GM12878 (cell line): ENCODE data around the gene CAMK2B. TPM values are rescaled to one million over a fixed set of nuclear protein-coding genes. Genes with fewer than 3 reads are reported as not detected.

Experiments used
- ATAC-seq: fragments of 200-7000 bp; cut with Tn5 transposase; 3 replicates; pipeline ENCODE4 v1.9.1; 2020; ENCODE audit warnings: mild to moderate bottlenecking, moderate library complexity
- BruUV-seq: library from RNA; stranded (reverse); fragments of 400-500 nt; replicated peaks from 2 replicates; lab custom pipeline; 2021; lab: Mats Ljungman, UMichigan
- CTCF ChIA-PET: fragments of 300-600 bp; sonication (Branson Sonifier 250); formaldehyde crosslinking; extraction: SDS; loops from one replicate; lab custom pipeline; 2021; ENCODE audit warnings: inconsistent platforms; lab: Yijun Ruan, JAX
- POLR2A ChIA-PET: fragments of 350-600 bp; formaldehyde crosslinking; extraction: SDS; loops from one replicate; lab custom pipeline; 2021; ENCODE audit warnings: inconsistent platforms; lab: Charles Lee
- RAD21 ChIA-PET: fragments of 300-600 bp; sonication (Branson Sonifier 250); formaldehyde crosslinking; loops from one replicate; lab custom pipeline; 2023; ENCODE audit warnings: antibody characterized with exemption; ENCODE audit not compliant: unreplicated experiment; lab: Charles Lee
- SMC1A ChIA-PET: fragments of 300-600 bp; sonication (Branson Sonifier 250); formaldehyde crosslinking; loops from one replicate; lab custom pipeline; 2023; ENCODE audit not compliant: unreplicated experiment, uncharacterized antibody; lab: Charles Lee
- DNase-seq: peaks from one replicate; pipeline ENCODE4 v3.0.0-alpha.2; 2011; ENCODE audit warnings: low read depth, low spot score
- FAIRE-seq: peaks from 3 replicates; lab custom pipeline; 2011; peaks lifted over from hg19 to GRCh38; lab: Jason Lieb, UNC
- H2AFZ ChIP-seq: 2 replicates; pipeline ENCODE4 v1.6.0; 2011; ENCODE audit warnings: low read depth, low read length, control low read depth; ENCODE audit not compliant: control insufficient read depth
- H3K27ac ChIP-seq: 2 replicates; pipeline ENCODE4 v1.5.1; 2011; ENCODE audit warnings: control low read depth; ENCODE audit not compliant: control insufficient read depth, insufficient read depth
- H3K27me3 ChIP-seq, 2 experiments: replicated peaks in 1 of 2; 2 replicates each; pipeline versions ENCODE4 v1.6.0 to v1.6.1; 2011; ENCODE audit warnings: low read length in 1 of 2; ENCODE audit not compliant: control insufficient read depth in 2 of 2, insufficient read depth in 2 of 2
- H3K36me3 ChIP-seq, 2 experiments: 2 replicates each; pipeline ENCODE4 v1.5.1; 2011; ENCODE audit warnings: low read length in 1 of 2; ENCODE audit not compliant: control insufficient read depth in 2 of 2, insufficient read depth in 2 of 2
- H3K4me1 ChIP-seq: 2 replicates; pipeline ENCODE4 v1.6.1; 2011; ENCODE audit warnings: mild to moderate bottlenecking, low read length, moderate library complexity, mixed read lengths; ENCODE audit not compliant: control insufficient read depth, insufficient read depth
- H3K4me2 ChIP-seq: 2 replicates; pipeline ENCODE4 v1.6.0; 2011; ENCODE audit warnings: control low read depth; ENCODE audit not compliant: control insufficient read depth, insufficient read depth
- H3K4me3 ChIP-seq: fragments of 200-600 bp; sonication (generic); 2 replicates; pipeline ENCODE4 v1.5.1; 2016
- H3K79me2 ChIP-seq: 2 replicates; pipeline ENCODE4 v1.6.0; 2011; ENCODE audit warnings: low read length; ENCODE audit not compliant: control insufficient read depth, insufficient read depth
- H3K9ac ChIP-seq: 2 replicates; pipeline ENCODE4 v1.8.0; 2011; ENCODE audit warnings: low read length, control low read depth, mixed read lengths; ENCODE audit not compliant: control insufficient read depth, insufficient read depth
- H3K9me3 ChIP-seq: replicated peaks from 3 replicates; pipeline ENCODE4 v1.5.1; 2011; ENCODE audit warnings: mild to moderate bottlenecking, low read length; ENCODE audit not compliant: control insufficient read depth, insufficient read depth
- H4K20me1 ChIP-seq: 2 replicates; pipeline ENCODE4 v1.6.0; 2011; ENCODE audit not compliant: control insufficient read depth, insufficient read depth
- ELK1 ChIP-seq: IDR thresholded peaks from 2 replicates; pipeline ENCODE4 v1.6.1; 2012; ENCODE audit warnings: low read depth, low read length, improper control_type of control experiment
- FOXM1 ChIP-seq: IDR thresholded peaks from 2 replicates; pipeline ENCODE4 v1.6.1; 2012; ENCODE audit warnings: low read depth, mild to moderate bottlenecking, inconsistent platforms, low read length, moderate library complexity
- RAD51 ChIP-seq: fragments of 450-650 bp; IDR thresholded peaks from 2 replicates; pipeline ENCODE4 v1.6.1; 2016; ENCODE audit warnings: moderate library complexity, mild to moderate bottlenecking, inconsistent platforms
- RB1 ChIP-seq: fragments of 450-650 bp; formaldehyde crosslinking; IDR thresholded peaks from 2 replicates; pipeline ENCODE4 v1.6.1; 2017; ENCODE audit warnings: mild to moderate bottlenecking, borderline replicate concordance
- RUNX3 ChIP-seq: IDR thresholded peaks from 2 replicates; pipeline ENCODE4 v1.6.1; 2012; ENCODE audit warnings: low read length, inconsistent platforms
- SIX5 ChIP-seq: IDR thresholded peaks from 2 replicates; pipeline ENCODE4 v1.6.1; 2011; ENCODE audit warnings: mild to moderate bottlenecking, low read depth, low read length, moderate library complexity; ENCODE audit not compliant: severe bottlenecking
- YY1 ChIP-seq: IDR thresholded peaks from 2 replicates; pipeline ENCODE4 v1.6.1; 2011; ENCODE audit warnings: low read depth, mild to moderate bottlenecking, low read length
- WGBS: methylation state at CpG from one replicate; pipeline ENCODE4 v1.1.6; 2016; ENCODE audit warnings: low lambda C conversion rate; ENCODE audit not compliant: insufficient replicate concordance, insufficient coverage; ENCODE audit errors: missing lambda C conversion rate; 5-methylcytosine and 5-hydroxymethylcytosine counted together
- in situ Hi-C: fragments of 300-500 bp; cut with MboI; formaldehyde crosslinking; loops from 9 replicates; pipeline ENCODE4 v1.14.3; 2018; ENCODE audit warnings: mixed read lengths
- intact Hi-C: fragments of 100-400 bp; cut with micrococcal nuclease; formaldehyde crosslinking; loops from one replicate; pipeline ENCODE4 v1.14.2; 2022; ENCODE audit not compliant: unreplicated experiment
- polyA plus RNA-seq, 11 experiments: library from polyadenylated mRNA; depleted of rRNA in 4 of 11; unstranded in 6 of 11; stranded (reverse) in 5 of 11; fragments of >200 nt; fragmentation: Nextera tagmentation in 4 of 11; fragmentation: Illumina TruSeq in 1 of 11; extraction: Ambion mirVana in 4 of 11; extraction: Trizol in 1 of 11; gene quantifications; 1 replicate in 1 of 11; 2 replicates in 10 of 11; pipeline versions ENCODE4 v1.2.1 to v1.2.3, GENCODE V29; 2011 to 2016; ENCODE audit warnings: inconsistent platforms in 2 of 11, missing spikeins in 2 of 11, low read depth in 1 of 11
- total RNA-seq, 4 experiments: library from RNA; depleted of rRNA in 3 of 4; stranded (reverse); fragments of >200 nt in 3 of 4; fragmentation: Illumina TruSeq in 1 of 4; extraction: Trizol in 1 of 4; gene quantifications; 2 replicates each; pipeline versions ENCODE4 v1.2.1 to v1.2.3, GENCODE V29; 2013 to 2021

Gene CAMK2B
- total and polyA plus RNA-seq, 10 of the 15 experiments (the other 5 are each of a cell fraction or from before 2014, with no cell fraction given): 0.06 to 0.23 (median 0.11) TPM; not detected in 5

- Histone ChIP-seq H3K27me3 (no peaks in the 10 kb centered on the region), H3K4me1 (no peaks in the 10 kb centered on the region), H3K9me3 (no peaks in the 10 kb centered on the region), H4K20me1 (no peaks in the 10 kb centered on the region), H3K36me3 (no peaks in the 10 kb centered on the region), H3K4me2 (no peak overlapping the region), H3K9ac (no peak overlapping the region), H2AFZ (no peak overlapping the region), H3K79me2 (no peaks in the 10 kb centered on the region), H3K4me3 (no peak overlapping the region), H3K27ac (no peak overlapping the region)
- in situ Hi-C loops: no loop called here
- ATAC-seq (no peak), DNase-seq (no peak), FAIRE-seq (no peak)
- CTCF ChIA-PET: interaction anchor here (3.5 kb wide), 1 partner anchor 174 kb away, joined by 25 read pairs; no protein-coding TSS in a partner anchor
- WGBS: 24% methylated on average over 3 of the region's 3 CpGs
- SMC1A ChIA-PET: no interaction called here
- BruUV-seq: no TSS peak
- intact Hi-C loops: loop anchor here (5.0 kb wide), 1 partner anchor 42 kb away; no protein-coding TSS in a partner anchor
- TF ChIP-seq YY1 (no peak), FOXM1 (no peak), RB1 (no peak), SIX5 (no peak), RAD51 (no peak), RUNX3 (no peak), ELK1 (no peak)
- POLR2A ChIA-PET: no interaction called here
- RAD21 ChIA-PET: interaction anchor here (0.6 kb wide), 1 partner anchor 90 kb away, joined by 3 read pairs; no protein-coding TSS in a partner anchor
Observed at GRCh38 chr7:44194562-44195145, 130.7 kb downstream of the CAMK2B start.
